Measurements from ENCODE around the gene CMSS1.

Gene CMSS1

DNA sequence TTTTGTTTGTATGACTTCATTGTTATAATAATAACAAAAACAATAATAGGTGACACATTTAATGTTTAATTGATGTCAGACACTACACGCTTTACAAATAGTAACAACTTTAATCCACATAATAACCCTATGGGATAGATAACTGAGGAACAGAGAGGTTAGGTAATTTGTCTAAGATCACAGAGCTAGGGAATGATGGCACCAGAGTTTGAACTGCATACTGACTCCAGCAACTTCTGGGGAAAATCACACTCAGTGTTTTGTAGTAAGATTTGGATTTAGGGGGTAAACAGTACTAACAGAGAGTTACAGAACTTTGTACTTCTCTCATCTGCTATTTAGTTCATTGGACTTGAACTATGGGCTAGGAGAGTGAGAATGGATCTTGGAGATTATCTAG is 66.0 kb downstream of the CMSS1 start:
- Histone ChIP-seq H3F3A (ENCODE audit: low read depth) (no peaks in the 10 kb centered on the region), H3K27me3 (ENCODE audit: insufficient read depth, low read length, poor library complexity, severe bottlenecking) (no peaks in the 10 kb centered on the region), H3K36me3 (ENCODE audit: insufficient read depth, low read length) (no peaks in the 10 kb centered on the region), H4K20me1 (ENCODE audit: insufficient read depth, low read length, poor library complexity, severe bottlenecking) (no peaks in the 10 kb centered on the region), H3K4me2 (ENCODE audit: low read depth, low read length, poor library complexity, severe bottlenecking) (no peak overlapping the region), H3K79me2 (ENCODE audit: insufficient read depth, low read length) (no peaks in the 10 kb centered on the region; the same call in 1 of the 2 replicates), H3K9me2 (replicated peaks; ENCODE audit: low read depth, low read length) (no peaks in the 10 kb centered on the region), H3K4me1 (ENCODE audit: insufficient read depth, low read length, poor library complexity, severe bottlenecking) (peaks cover 16% of the 10 kb centered on the region), H3K4me3 (ENCODE audit: low read length, poor library complexity, severe bottlenecking) (no peak overlapping the region), H3K9ac (ENCODE audit: low read depth, low read length, poor library complexity, severe bottlenecking) (no peak overlapping the region), H3K9me3 (ENCODE audit: insufficient read depth, low read depth, low read length) (no peaks in the 10 kb centered on the region), H2AFZ (ENCODE audit: low read length) (no peak overlapping the region)
- TF ChIP-seq EZH2phosphoT487 (IDR thresholded peaks at IDR 0.05; ENCODE audit: borderline replicate concordance) (no peak), CTCF (conservative IDR thresholded peaks at IDR 0.05; ENCODE audit: low read length) (no peak)

DNA sequence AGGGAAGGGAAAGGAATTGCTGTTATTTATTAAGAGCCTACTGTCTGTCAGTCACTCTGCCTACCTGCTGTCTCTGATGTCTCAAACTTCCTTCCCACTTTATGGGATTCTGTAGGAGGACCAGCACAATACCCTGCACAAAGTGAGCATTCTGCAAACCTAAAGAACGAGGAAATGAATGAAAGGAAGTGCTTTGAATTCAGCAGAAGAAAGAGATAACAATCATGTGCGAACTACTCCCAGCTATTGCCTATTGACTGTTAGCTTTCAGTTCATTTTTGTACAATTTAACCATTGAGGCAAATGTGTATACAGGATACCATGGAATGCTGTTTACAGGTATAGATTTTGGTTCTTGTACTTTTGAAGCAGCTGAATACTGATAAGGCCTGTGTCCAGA is 66.8 kb downstream of the CMSS1 start:
- H3F3A ChIP-seq (ENCODE audit: low read depth), result no peaks in the 10 kb centered on the region
- H3K9me3 ChIP-seq (ENCODE audit: insufficient read depth, low read depth, low read length), result no peaks in the 10 kb centered on the region
- no peaks in the 10 kb centered on the region for H3K36me3 ChIP-seq (ENCODE audit: insufficient read depth, low read length)
- peaks cover 16% of the 10 kb centered on the region for H3K4me1 ChIP-seq (ENCODE audit: insufficient read depth, low read length, poor library complexity, severe bottlenecking)
- H3K27me3 ChIP-seq (ENCODE audit: insufficient read depth, low read length, poor library complexity, severe bottlenecking), result no peaks in the 10 kb centered on the region
- H3K79me2 ChIP-seq (ENCODE audit: insufficient read depth, low read length), result no peaks in the 10 kb centered on the region; the same call in 1 of the 2 replicates
- H4K20me1 ChIP-seq (ENCODE audit: insufficient read depth, low read length, poor library complexity, severe bottlenecking), result no peaks in the 10 kb centered on the region
- no peak overlapping the region for H3K9ac ChIP-seq (ENCODE audit: low read depth, low read length, poor library complexity, severe bottlenecking)
- no peaks in the 10 kb centered on the region for H3K9me2 ChIP-seq (replicated peaks; ENCODE audit: low read depth, low read length)
- no peak for TF ChIP-seq CTCF (conservative IDR thresholded peaks at IDR 0.05; ENCODE audit: low read length)
- TF ChIP-seq EZH2phosphoT487 (IDR thresholded peaks at IDR 0.05; ENCODE audit: borderline replicate concordance), result no peak
- peak overlapping the region; percentile 44 for H3K4me2 ChIP-seq (ENCODE audit: low read depth, low read length, poor library complexity, severe bottlenecking)
- H3K4me3 ChIP-seq (ENCODE audit: low read length, poor library complexity, severe bottlenecking), result peak overlapping the region; percentile 9
- no peak overlapping the region for H2AFZ ChIP-seq (ENCODE audit: low read length)

DNA sequence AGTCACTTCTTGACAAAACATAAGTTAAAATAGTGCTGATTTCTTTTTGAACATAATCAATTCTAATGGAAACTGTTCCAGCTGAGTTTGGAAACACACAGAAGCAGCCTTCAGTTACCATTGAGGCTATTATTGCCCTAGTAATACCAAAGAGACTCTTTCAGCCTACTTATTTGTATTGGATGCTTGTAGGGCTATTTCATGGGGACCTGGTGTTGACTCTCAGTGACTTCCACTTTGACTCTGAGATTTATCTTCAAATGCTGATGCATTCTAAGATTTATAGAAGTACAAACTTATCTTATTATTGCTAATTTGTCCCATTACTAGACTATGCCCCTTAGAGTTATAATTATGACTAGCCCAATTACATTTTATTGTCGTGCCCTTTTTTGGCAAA is 67.4 kb downstream of the CMSS1 start:
- H3K4me2 ChIP-seq (ENCODE audit: low read depth, low read length, poor library complexity, severe bottlenecking), result peak overlapping the region; percentile 44
- no peak for TF ChIP-seq EZH2phosphoT487 (IDR thresholded peaks at IDR 0.05; ENCODE audit: borderline replicate concordance)
- no peak for TF ChIP-seq CTCF (conservative IDR thresholded peaks at IDR 0.05; ENCODE audit: low read length)
- H3K9me2 ChIP-seq (replicated peaks; ENCODE audit: low read depth, low read length), result no peaks in the 10 kb centered on the region
- no peaks in the 10 kb centered on the region for H3K36me3 ChIP-seq (ENCODE audit: insufficient read depth, low read length)
- H3K4me3 ChIP-seq (ENCODE audit: low read length, poor library complexity, severe bottlenecking), result no peak overlapping the region
- no peaks in the 10 kb centered on the region for H3K27me3 ChIP-seq (ENCODE audit: insufficient read depth, low read length, poor library complexity, severe bottlenecking)
- H3F3A ChIP-seq (ENCODE audit: low read depth), result no peaks in the 10 kb centered on the region
- H3K9ac ChIP-seq (ENCODE audit: low read depth, low read length, poor library complexity, severe bottlenecking), result no peak overlapping the region
- no peaks in the 10 kb centered on the region for H4K20me1 ChIP-seq (ENCODE audit: insufficient read depth, low read length, poor library complexity, severe bottlenecking)
- peaks cover 16% of the 10 kb centered on the region for H3K4me1 ChIP-seq (ENCODE audit: insufficient read depth, low read length, poor library complexity, severe bottlenecking)
- H3K9me3 ChIP-seq (ENCODE audit: insufficient read depth, low read depth, low read length), result no peaks in the 10 kb centered on the region
- no peaks in the 10 kb centered on the region; the same call in 1 of the 2 replicates for H3K79me2 ChIP-seq (ENCODE audit: insufficient read depth, low read length)
- H2AFZ ChIP-seq (ENCODE audit: low read length), result no peak overlapping the region

All from Loucy (cell line).